Ectodermal cell (in vitro differentiated cells): ENCODE results near the gene RASGEF1C.

Experiments used
- H3K27ac ChIP-seq: 2 replicates; pipeline ENCODE4 v1.7.0; 2013; ENCODE audit warnings: mild to moderate bottlenecking, low read depth, low read length; ENCODE audit not compliant: insufficient read depth, poor library complexity, severe bottlenecking
- H3K27me3 ChIP-seq: 2 replicates; pipeline ENCODE4 v1.7.0; 2013; ENCODE audit warnings: mild to moderate bottlenecking, low read length; ENCODE audit not compliant: insufficient read depth, control insufficient read depth, poor library complexity, severe bottlenecking
- H3K36me3 ChIP-seq: one replicate; pipeline ENCODE4 v1.7.0; 2013; ENCODE audit warnings: low read length; ENCODE audit not compliant: control insufficient read depth, insufficient read depth
- H3K4me1 ChIP-seq: one replicate; pipeline ENCODE4 v1.7.0; 2013; ENCODE audit warnings: low read length; ENCODE audit not compliant: control insufficient read depth, insufficient read depth
- H3K4me3 ChIP-seq: 2 replicates; pipeline ENCODE4 v1.7.0; 2013; ENCODE audit warnings: low read depth, low read length, control low read depth; ENCODE audit not compliant: insufficient read depth
- H3K9me3 ChIP-seq: 2 replicates; pipeline ENCODE4 v1.7.0; 2013; ENCODE audit warnings: mild to moderate bottlenecking, low read length, moderate library complexity; ENCODE audit not compliant: control insufficient read depth
- WGBS, 2 experiments: methylation state at CpG; one replicate each; pipeline ENCODE4 v1.1.7; 2013; ENCODE audit warnings: missing lambda C conversion rate in 2 of 2; 5-methylcytosine and 5-hydroxymethylcytosine counted together

RASGEF1C gene

DNA sequence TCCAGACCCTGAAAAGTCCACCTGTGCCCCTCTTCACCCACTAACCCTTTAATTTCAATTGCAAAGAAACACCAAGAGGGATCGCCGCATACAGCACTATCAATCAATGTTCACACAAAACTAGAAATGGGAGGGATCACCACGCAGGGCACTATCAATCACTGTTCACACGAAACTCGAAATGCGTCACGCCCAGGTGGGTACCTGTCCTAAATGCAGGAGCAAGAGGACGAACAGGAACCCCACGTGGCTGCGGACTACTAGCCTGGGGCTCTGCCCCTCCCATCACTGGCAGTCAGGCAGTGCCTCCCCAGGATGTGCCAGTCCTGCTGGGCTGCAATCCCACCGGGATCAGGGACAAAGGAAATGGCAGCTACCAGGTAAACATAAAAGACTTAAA lies 28.2 kb downstream of the RASGEF1C start:
- H3K27ac ChIP-seq, result no peak overlapping the region
- no peaks in the 10 kb centered on the region for H3K9me3 ChIP-seq
- H3K36me3 ChIP-seq, result no peaks in the 10 kb centered on the region
- H3K4me3 ChIP-seq, result no peak overlapping the region
- H3K27me3 ChIP-seq, result no peaks in the 10 kb centered on the region
- H3K4me1 ChIP-seq, result peaks cover 15% of the 10 kb centered on the region
- 84 to 87% methylated on average over 10 to 11 of the region's 11 CpGs for WGBS, 2 experiments

DNA sequence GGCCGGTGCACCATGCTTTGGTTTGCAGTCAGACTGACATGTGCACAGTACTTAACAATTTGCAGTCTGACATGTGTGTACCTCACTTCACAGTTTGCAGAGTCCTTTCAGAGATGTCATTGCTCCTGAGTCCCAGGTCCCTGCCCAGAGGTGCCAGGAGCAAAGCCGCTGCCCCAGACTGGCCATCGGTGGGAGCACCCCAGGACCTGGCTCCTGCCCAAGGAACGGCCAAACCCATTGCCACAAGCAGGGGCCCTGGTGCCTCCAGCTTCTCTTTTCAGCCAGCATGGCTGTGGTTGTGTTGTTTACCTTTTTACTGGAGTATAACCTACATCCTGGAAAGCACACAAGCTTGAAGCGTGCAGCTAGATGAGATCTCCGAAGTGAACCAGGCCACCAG lies 28.6 kb downstream of the RASGEF1C start:
- Histone ChIP-seq H3K36me3 (no peaks in the 10 kb centered on the region), H3K9me3 (no peaks in the 10 kb centered on the region), H3K4me3 (no peak overlapping the region), H3K27me3 (no peaks in the 10 kb centered on the region), H3K4me1 (peaks cover 15% of the 10 kb centered on the region), H3K27ac (no peak overlapping the region)
- 83% methylated on average over 6 of the region's 6 CpGs for WGBS, 2 experiments

DNA sequence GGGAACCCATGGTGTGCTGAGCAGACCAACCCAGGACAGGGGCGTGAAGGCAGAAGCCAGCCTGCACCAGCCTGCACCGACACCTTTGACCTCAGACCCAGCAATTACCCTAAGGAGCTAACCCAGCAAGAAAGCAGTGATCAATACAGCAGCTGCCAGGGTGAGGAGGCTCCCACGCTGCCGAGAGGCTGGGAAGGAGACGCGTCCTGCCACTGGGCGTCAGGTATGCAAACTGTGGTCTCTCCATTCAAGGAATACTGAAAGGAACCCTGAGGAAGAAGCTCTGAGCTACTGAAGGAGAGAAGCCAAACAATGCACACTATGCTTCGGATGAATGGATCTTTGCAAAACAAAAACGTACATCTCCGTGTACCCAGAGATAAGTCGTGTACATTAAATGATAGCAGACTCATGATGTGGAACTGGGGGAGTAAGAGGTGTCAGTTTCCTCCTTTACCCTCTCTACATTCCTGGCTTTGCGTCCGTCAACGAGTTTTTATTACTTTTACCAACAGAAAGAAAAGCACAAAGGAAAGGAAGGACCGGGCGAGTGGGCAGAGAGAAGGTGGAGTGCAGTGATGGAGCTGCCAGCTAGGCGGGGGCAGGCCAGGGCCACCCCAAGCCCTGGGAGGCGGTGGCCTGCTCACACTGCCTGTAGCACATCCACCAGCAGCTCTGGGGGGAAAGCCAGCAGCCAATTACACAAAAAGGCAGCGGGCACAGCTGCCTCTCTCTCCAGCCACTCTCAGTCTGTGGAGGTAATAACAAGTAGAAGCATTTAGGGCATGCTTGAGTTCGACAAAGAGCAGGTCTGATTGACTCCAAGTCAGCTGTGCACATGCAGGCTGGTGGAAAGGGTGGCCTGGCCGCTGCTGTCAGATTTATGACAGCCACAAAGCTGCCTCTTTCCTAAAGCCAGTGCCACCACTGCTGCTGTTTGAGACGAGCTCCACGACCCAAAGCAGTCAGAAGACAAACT lies 29.3 kb downstream of the RASGEF1C start:
- Histone ChIP-seq H3K27ac (no peak overlapping the region), H3K27me3 (no peaks in the 10 kb centered on the region), H3K4me1 (peaks cover 15% of the 10 kb centered on the region), H3K36me3 (no peaks in the 10 kb centered on the region), H3K4me3 (no peak overlapping the region), H3K9me3 (no peaks in the 10 kb centered on the region)
- 75 to 79% methylated on average over 23 of the region's 23 CpGs for WGBS, 2 experiments

DNA sequence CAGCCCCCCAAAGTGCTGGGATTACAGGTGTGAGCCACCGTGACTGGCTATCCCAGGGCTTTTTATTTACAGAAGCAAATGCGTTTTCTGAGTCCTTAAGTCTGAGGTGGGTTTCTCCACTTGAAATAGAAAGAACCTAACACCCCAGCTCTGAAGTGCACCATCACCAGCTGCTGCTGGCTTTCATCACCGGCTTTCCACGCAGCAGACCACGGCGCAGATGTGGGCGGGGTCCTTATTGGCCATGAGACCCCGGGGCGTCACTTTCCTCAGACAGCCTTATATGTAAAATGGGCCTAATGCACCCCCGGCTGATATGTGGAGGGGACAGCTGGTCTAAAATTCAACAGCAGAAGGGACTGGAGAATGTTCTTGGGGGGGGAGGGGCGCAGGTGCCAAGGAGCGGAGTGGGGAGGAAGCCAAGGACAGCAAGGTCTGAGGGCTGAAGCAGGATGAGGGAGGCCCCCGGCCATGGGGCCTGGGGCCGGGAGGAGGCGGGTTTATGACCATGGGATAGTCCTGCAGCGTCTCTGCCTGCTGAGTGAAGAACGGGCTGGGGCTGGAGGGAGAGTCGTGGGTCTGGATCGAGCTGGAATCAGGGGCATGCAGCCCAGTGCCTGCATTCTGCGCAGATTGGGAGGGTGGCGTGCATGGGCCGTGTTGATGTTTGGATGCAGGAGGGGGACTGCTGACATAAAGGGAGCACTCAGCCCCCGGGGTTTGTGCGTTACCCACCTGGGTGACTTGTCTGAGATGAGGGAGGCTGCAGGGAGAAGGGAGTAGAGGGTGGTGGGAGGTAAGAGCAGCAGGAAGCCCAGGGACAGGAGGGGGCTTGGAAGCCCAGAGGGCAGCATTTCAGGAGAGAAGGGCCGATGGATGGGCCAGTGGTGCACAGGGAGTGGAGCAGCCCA lies 30.2 kb downstream of the RASGEF1C start:
- Histone ChIP-seq H3K27ac (no peak overlapping the region), H3K4me1 (peaks cover 15% of the 10 kb centered on the region), H3K36me3 (no peaks in the 10 kb centered on the region), H3K27me3 (no peaks in the 10 kb centered on the region), H3K4me3 (no peak overlapping the region), H3K9me3 (no peaks in the 10 kb centered on the region)
- WGBS, 2 experiments, result 84 to 88% methylated on average over 25 of the region's 25 CpGs

DNA sequence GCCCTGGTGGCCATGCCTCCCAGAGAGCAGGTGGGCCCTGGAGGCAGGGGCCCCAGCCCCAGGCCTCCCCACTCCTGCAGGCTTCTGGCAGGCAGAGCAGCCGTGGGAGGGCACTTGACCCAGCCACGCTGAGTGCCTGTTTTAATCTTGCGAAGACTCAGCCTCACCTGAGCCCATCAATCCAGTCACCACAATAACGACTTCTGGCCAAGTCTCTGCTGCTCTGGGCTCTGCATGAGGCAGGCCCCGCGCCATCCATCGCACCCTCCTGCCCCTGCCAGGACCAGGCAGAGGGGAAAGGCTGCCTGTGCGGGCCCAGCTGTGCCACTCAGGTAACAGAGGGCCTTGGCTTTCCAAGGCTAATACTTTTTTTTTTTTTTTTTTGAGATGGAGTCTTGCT lies 32.8 kb downstream of the RASGEF1C start:
- Histone ChIP-seq H3K9me3 (no peaks in the 10 kb centered on the region), H3K27me3 (no peaks in the 10 kb centered on the region), H3K36me3 (no peaks in the 10 kb centered on the region), H3K4me1 (peaks cover 15% of the 10 kb centered on the region), H3K4me3 (no peak overlapping the region), H3K27ac (no peak overlapping the region)
- 92 to 97% methylated on average over 8 of the region's 8 CpGs for WGBS, 2 experiments

DNA sequence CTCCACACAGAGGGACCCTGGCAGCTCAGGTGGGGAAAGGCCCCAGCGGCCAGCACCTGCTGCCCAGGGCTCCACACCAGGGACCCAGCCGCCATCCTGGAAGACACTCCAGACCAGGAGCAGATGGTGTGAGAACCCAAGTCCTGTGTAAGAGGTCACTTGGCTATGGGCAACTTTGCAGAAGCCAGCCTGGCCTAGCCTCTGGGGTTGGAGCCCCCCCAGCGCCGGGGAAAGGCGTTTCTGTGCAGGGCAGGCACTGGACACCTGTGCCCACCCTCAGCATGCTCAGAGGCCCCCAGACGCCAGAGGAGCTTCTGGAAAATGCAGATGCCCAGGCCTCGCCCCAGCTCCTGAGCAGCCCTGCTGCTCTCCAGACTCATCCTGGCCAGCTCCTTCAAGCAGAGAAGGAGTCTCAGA lies 34.0 kb downstream of the RASGEF1C start:
- no peak overlapping the region for H3K27ac ChIP-seq
- H3K9me3 ChIP-seq, result no peaks in the 10 kb centered on the region
- peaks cover 18% of the 10 kb centered on the region for H3K4me1 ChIP-seq
- H3K4me3 ChIP-seq, result no peak overlapping the region
- 91 to 93% methylated on average over 7 of the region's 7 CpGs for WGBS, 2 experiments
- H3K27me3 ChIP-seq, result no peaks in the 10 kb centered on the region
- H3K36me3 ChIP-seq, result no peaks in the 10 kb centered on the region

DNA sequence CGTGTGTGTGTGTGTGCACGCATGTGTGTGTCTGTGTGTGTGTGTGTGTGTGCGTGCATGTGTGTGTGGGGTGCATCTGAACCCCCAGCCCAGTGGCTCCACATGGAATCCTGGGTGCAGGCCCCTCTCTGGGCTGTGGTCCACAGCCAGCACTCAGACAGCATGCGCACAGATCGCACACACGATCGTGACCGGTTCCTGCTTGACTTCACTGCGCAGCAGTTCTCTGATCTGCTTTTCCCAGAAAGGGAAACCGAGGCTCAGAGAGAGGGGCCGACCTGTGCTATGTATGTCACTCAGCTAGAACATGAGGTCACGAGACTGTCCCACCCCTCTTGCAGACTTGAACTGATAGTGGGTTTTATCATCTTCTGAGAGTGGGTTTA lies 34.4 kb downstream of the RASGEF1C start:
- Histone ChIP-seq H3K9me3 (no peaks in the 10 kb centered on the region), H3K4me3 (no peak overlapping the region), H3K27ac (no peak overlapping the region), H3K4me1 (peaks cover 18% of the 10 kb centered on the region), H3K27me3 (no peaks in the 10 kb centered on the region), H3K36me3 (no peaks in the 10 kb centered on the region)
- 92 to 95% methylated on average over 12 of the region's 12 CpGs for WGBS, 2 experiments

DNA sequence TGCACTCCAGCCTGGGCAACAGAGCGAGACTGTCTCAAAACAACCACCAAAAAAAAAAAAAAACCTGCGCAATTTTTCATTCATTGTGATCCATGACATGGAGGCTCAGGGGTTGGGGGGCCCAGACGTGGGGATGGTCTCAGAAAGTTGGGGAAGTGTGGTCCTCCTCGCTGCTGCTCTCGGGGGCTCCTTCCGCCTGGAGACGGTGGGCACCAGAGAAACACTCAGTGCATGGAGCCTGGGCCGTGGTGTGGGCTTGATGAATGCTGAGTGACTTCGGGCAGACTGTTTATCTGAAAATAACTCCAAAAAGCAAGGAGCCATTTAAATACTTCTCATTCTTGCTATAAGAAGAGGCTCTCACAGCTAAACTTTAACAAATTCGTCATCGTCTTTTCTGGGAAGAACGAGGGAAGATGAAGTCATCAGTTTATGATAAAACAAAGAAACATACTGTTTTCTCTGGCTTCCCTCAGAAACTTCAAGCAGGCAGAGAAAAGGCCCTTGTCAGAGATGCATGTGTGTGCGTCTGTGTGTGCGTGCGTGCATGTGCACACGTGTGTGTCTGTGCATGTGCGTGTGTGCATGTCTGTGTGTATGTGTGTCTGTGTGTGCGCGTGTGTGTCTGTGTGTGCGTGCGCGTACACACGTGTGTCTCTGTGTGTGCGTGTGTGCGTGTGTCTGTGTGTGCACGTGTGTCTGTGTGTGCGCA lies 35.0 kb downstream of the RASGEF1C start:
- 94 to 96% methylated on average over 26 to 27 of the region's 27 CpGs for WGBS, 2 experiments
- peaks cover 14% of the 10 kb centered on the region for H3K4me1 ChIP-seq
- no peaks in the 10 kb centered on the region for H3K9me3 ChIP-seq
- H3K27ac ChIP-seq, result no peak overlapping the region
- H3K27me3 ChIP-seq, result no peaks in the 10 kb centered on the region
- H3K36me3 ChIP-seq, result no peaks in the 10 kb centered on the region
- H3K4me3 ChIP-seq, result no peak overlapping the region

DNA sequence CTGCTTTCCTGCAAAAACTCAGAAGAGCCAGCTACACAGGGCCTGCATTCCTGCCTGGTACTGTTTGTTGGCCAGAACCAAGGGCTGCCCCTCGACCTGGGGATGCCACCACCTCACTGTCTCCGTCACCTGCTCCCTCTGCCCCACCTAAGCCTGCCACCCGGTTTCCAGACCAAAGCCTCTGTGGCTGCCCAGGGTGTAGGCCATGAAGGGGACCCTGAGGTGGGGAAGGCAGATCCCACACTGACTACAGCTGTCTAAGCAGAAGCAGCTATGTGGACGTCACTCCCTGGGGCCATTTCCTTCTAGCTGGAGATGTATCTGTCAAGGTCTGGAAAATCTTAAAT lies 35.8 kb downstream of the RASGEF1C start:
- WGBS, 2 experiments, result 88 to 91% methylated on average over 4 of the region's 4 CpGs
- Histone ChIP-seq H3K27ac (no peak overlapping the region), H3K36me3 (no peaks in the 10 kb centered on the region), H3K9me3 (no peaks in the 10 kb centered on the region), H3K27me3 (no peaks in the 10 kb centered on the region), H3K4me1 (peaks cover 9% of the 10 kb centered on the region), H3K4me3 (no peak overlapping the region)
